Astrocyte of the cerebellum (primary cell): ENCODE measurements around the gene IER5.
A peak's percentile ranks its signal among the peaks of the same experiment; 100 is the strongest.

Source experiments
- DNase-seq: peaks from one replicate; pipeline ENCODE4 v3.0.0-alpha.2; 2011; ENCODE audit warnings: low read depth
- H3K4me3 ChIP-seq: 2 replicates; pipeline ENCODE4 v1.5.1; 2011; ENCODE audit warnings: mild to moderate bottlenecking, low read depth, low read length, moderate library complexity
- CTCF ChIP-seq: IDR thresholded peaks from 2 replicates; pipeline ENCODE4 v1.5.1; 2012; ENCODE audit warnings: low read length, low read depth, moderate library complexity, mild to moderate bottlenecking; ENCODE audit errors: missing control alignments
- in situ Hi-C: cut with HindIII; loops from 2 replicates; pipeline ENCODE4 v1.10.0; 2017; ENCODE audit warnings: low sequenced_read_pairs

Gene IER5

GRCh38 chr1:181129771-181130606 is 41.5 kb downstream of the IER5 start:
- no peak overlapping the region for H3K4me3 ChIP-seq
- in situ Hi-C loops = loop anchor here (5.0 kb wide), 1 partner anchor 38 kb away; no protein-coding TSS in a partner anchor
- no peak for TF ChIP-seq CTCF
- no peak for DNase-seq

- in situ Hi-C loops = no loop called here
- no peak for TF ChIP-seq CTCF
- no peak overlapping the region for H3K4me3 ChIP-seq
- DNase-seq = no peak
Measured at GRCh38 chr1:181131255-181131941, 42.9 kb downstream of the IER5 start.

- no peak for TF ChIP-seq CTCF
- in situ Hi-C loops = no loop called here
- no peak for DNase-seq
- no peak overlapping the region for H3K4me3 ChIP-seq
Measured at GRCh38 chr1:181133441-181133951, 45.0 kb downstream of the IER5 start.

GRCh38 chr1:181133969-181134418 is 45.5 kb downstream of the IER5 start:
- no peak overlapping the region for H3K4me3 ChIP-seq
- TF ChIP-seq CTCF = no peak
- in situ Hi-C loops = no loop called here
- no peak for DNase-seq

GRCh38 chr1:181134543-181135436 is 46.3 kb downstream of the IER5 start:
- in situ Hi-C loops = no loop called here
- no peak for DNase-seq
- TF ChIP-seq CTCF = no peak
- H3K4me3 ChIP-seq = no peak overlapping the region

GRCh38 chr1:181135437-181135731 is 46.9 kb downstream of the IER5 start:
- in situ Hi-C loops = no loop called here
- DNase-seq = no peak
- H3K4me3 ChIP-seq = no peak overlapping the region
- TF ChIP-seq CTCF = peak; percentile 45
